Measurements from ENCODE around the gene C11orf21. TPM values are rescaled to one million over a fixed set of nuclear protein-coding genes. Genes with fewer than 3 reads are reported as not detected.

C11orf21 gene
- total RNA-seq, 2 experiments from 2014 or later = 66.0 to 68.3 TPM

- no peaks in the 10 kb centered on the region for H3K36me3 Mint-ChIP-seq (ENCODE audit: low read depth)
- POLR2A ChIA-PET = interaction anchor here (0.8 to 1.1 kb wide), 2 partner anchors 9 to 31 kb away, joined by 3 to 4 read pairs; no protein-coding TSS in a partner anchor
- CTCF ChIA-PET = interaction anchor here (2.3 kb wide), 1 partner anchor 36 kb away, joined by 9 read pairs; no protein-coding TSS in a partner anchor
- no peaks in the 10 kb centered on the region for H3K9me3 Mint-ChIP-seq
- H3K4me1 Mint-ChIP-seq = peaks cover 33% of the 10 kb centered on the region
- no peak overlapping the region for H3K27ac Mint-ChIP-seq
- DNase-seq = peak; percentile 62
- peak overlapping the region; percentile 37 for H3K4me3 Mint-ChIP-seq
- H3K27me3 Mint-ChIP-seq = peaks cover 40% of the 10 kb centered on the region
These were observed 32.8 kb downstream of the C11orf21 start for GRCh38 chr11:2268729-2269600.

- H3K27me3 Mint-ChIP-seq = peaks cover 32% of the 10 kb centered on the region
- peak overlapping the region; percentile 8 for H3K4me3 Mint-ChIP-seq
- no peak for DNase-seq
- ChIA-PET CTCF (interaction anchor here (1.0 to 2.3 kb wide), 2 partner anchors 37 kb away, joined by 4 to 9 read pairs; no protein-coding TSS in a partner anchor), POLR2A (interaction anchor here (1.0 kb wide), 1 partner anchor 9 kb away, joined by 3 read pairs; no protein-coding TSS in a partner anchor)
- H3K36me3 Mint-ChIP-seq (ENCODE audit: low read depth) = no peaks in the 10 kb centered on the region
- no peaks in the 10 kb centered on the region for H3K9me3 Mint-ChIP-seq
- H3K4me1 Mint-ChIP-seq = peaks cover 33% of the 10 kb centered on the region
- H3K27ac Mint-ChIP-seq = no peak overlapping the region
These were observed 33.6 kb downstream of the C11orf21 start for GRCh38 chr11:2267851-2268728.

- H3K36me3 Mint-ChIP-seq (ENCODE audit: low read depth) = no peaks in the 10 kb centered on the region
- peaks cover 25% of the 10 kb centered on the region for H3K27me3 Mint-ChIP-seq
- POLR2A ChIA-PET = interaction anchor here (1.0 kb wide), 1 partner anchor 9 kb away, joined by 3 read pairs; no protein-coding TSS in a partner anchor
- peaks cover 33% of the 10 kb centered on the region for H3K4me1 Mint-ChIP-seq
- H3K4me3 Mint-ChIP-seq = no peak overlapping the region
- CTCF ChIA-PET = interaction anchor here (1.0 kb wide), 1 partner anchor 38 kb away, joined by 4 read pairs; no protein-coding TSS in a partner anchor
- no peaks in the 10 kb centered on the region for H3K9me3 Mint-ChIP-seq
- no peak overlapping the region for H3K27ac Mint-ChIP-seq
- DNase-seq = no peak
These were observed 34.3 kb downstream of the C11orf21 start for GRCh38 chr11:2267306-2267850.

DNA sequence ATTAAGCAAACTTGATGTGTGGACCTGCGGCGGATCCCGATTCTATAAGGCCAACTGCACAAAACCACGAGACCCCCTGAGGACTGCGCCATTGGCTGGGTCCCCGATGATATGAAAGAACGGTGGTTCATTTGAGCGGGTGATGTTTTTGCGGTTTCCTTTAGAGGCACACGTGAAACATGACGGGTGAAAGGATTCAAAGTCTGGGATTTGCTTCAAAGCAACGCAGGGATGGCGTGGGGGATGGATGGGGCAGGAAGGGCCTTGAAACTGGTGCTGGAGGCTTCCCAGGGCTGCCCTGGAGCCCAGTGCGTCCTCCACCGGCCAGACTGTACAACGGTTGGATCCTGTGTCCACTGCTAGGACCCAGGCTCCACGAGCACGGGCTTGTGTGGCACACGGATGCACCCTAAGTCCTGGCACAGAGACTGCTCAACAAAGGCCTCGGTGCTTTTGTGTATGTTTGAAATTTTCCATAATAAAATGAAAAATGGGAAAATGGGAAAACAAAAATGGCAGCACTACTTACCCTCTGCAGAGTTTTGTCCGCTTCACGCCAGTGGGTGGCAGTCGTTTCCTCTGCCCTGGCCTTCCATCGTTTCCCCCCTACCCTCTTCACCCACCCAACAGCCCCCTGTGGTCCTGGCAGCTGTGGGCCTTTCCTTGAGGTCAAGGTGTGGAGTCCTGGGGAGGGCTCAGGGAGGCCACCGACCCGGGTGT, 35.0 kb downstream of the C11orf21 start:
- H3K27ac Mint-ChIP-seq = no peak overlapping the region
- ChIA-PET POLR2A (no interaction called here), CTCF (interaction anchor here (1.0 kb wide), 1 partner anchor 38 kb away, joined by 4 read pairs; no protein-coding TSS in a partner anchor)
- H3K36me3 Mint-ChIP-seq (ENCODE audit: low read depth) = no peaks in the 10 kb centered on the region
- H3K4me3 Mint-ChIP-seq = no peak overlapping the region
- no peak for DNase-seq
- H3K4me1 Mint-ChIP-seq = peaks cover 33% of the 10 kb centered on the region
- no peaks in the 10 kb centered on the region for H3K9me3 Mint-ChIP-seq
- H3K27me3 Mint-ChIP-seq = peaks cover 21% of the 10 kb centered on the region

- Mint-ChIP-seq H3K9me3 (no peaks in the 10 kb centered on the region), H3K36me3 (ENCODE audit: low read depth) (no peaks in the 10 kb centered on the region), H3K4me1 (peaks cover 33% of the 10 kb centered on the region), H3K4me3 (no peak overlapping the region), H3K27me3 (peaks cover 17% of the 10 kb centered on the region), H3K27ac (peak overlapping the region; percentile 25)
- POLR2A ChIA-PET = interaction anchor here (0.6 to 1.0 kb wide), 2 partner anchors 35 to 39 kb away, joined by 3 read pairs; partner anchors contain the start of genes C11orf21 and TSPAN32
- no peak for DNase-seq
- CTCF ChIA-PET = interaction anchor here (1.3 kb wide), 1 partner anchor 155 kb away, joined by 4 read pairs; no protein-coding TSS in a partner anchor
These were observed 35.7 kb downstream of the C11orf21 start for GRCh38 chr11:2265854-2266585.

DNA sequence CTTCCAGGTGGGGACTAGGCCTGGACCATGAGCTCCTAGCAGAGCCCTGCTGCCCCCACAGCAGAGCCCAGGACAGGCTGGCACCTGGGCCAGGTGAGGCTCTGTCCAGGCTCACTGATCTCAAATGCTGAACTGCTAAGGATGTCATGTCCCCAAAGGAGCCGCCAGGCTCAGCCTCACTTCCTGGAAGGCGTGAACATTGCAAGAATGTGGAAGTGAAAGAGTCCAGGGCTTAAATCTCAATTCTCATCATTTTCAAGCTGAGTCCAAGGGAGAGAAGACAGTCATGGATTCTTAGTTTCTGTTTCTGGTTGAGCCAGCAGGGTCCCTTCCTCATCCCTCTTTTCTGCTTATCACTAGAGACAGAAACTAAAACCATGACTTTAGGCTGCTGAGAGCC, 36.3 kb downstream of the C11orf21 start:
- Mint-ChIP-seq H3K27me3 (peaks cover 13% of the 10 kb centered on the region), H3K4me1 (peaks cover 31% of the 10 kb centered on the region), H3K27ac (peak overlapping the region; percentile 28), H3K9me3 (no peaks in the 10 kb centered on the region), H3K4me3 (peak overlapping the region; percentile 3), H3K36me3 (ENCODE audit: low read depth) (no peaks in the 10 kb centered on the region)
- POLR2A ChIA-PET = interaction anchor here (0.6 to 1.0 kb wide), 2 partner anchors 36 to 39 kb away, joined by 3 read pairs; partner anchors contain the start of genes C11orf21 and TSPAN32
- no peak for DNase-seq
- CTCF ChIA-PET = interaction anchor here (0.8 to 1.3 kb wide), 2 partner anchors 154 to 155 kb away, joined by 4 read pairs; no protein-coding TSS in a partner anchor

- no peak overlapping the region for H3K4me3 Mint-ChIP-seq
- peaks cover 12% of the 10 kb centered on the region for H3K27me3 Mint-ChIP-seq
- POLR2A ChIA-PET = no interaction called here
- H3K36me3 Mint-ChIP-seq (ENCODE audit: low read depth) = no peaks in the 10 kb centered on the region
- no peaks in the 10 kb centered on the region for H3K9me3 Mint-ChIP-seq
- no peak overlapping the region for H3K27ac Mint-ChIP-seq
- CTCF ChIA-PET = interaction anchor here (0.8 to 1.3 kb wide), 2 partner anchors 155 to 156 kb away, joined by 4 read pairs; no protein-coding TSS in a partner anchor
- H3K4me1 Mint-ChIP-seq = peaks cover 31% of the 10 kb centered on the region
- DNase-seq = no peak
These were observed 37.2 kb downstream of the C11orf21 start for GRCh38 chr11:2264366-2265053.

DNA sequence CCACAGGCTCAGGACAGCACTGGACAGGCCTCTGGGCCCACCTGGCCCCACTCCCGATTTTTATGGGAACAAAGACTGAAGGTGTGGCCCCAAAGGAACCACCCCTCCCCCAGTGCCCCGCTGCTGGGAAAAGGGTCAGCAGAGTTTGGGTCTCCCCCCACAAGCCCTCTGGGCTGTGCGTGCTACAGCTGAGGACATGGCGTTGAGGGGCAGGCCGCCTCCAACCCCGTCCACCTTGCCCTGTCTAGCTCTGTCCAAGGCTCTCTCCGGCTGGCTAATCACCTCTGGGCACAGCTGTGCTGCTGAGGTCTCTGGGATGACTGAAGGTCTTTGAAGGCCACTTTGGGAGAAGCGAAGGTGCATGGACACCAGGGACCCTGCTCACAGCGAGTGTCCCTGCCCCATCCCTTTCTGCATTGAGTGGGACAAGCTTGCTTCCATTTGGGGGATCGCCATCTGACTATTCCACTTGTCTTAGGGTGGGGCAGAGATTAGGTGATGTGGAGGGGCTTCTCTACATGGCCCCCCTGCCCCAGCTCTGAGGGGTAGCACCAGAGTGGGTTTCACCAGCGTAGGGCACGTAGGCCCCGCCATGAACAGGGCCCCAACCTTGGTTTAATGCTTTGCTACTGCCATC, 37.9 kb downstream of the C11orf21 start:
- Mint-ChIP-seq H3K27me3 (peaks cover 10% of the 10 kb centered on the region), H3K27ac (no peak overlapping the region), H3K36me3 (ENCODE audit: low read depth) (no peaks in the 10 kb centered on the region), H3K4me1 (peaks cover 29% of the 10 kb centered on the region), H3K9me3 (no peaks in the 10 kb centered on the region), H3K4me3 (no peak overlapping the region)
- POLR2A ChIA-PET = no interaction called here
- CTCF ChIA-PET = interaction anchor here (0.8 kb wide), 1 partner anchor 26 kb away, joined by 3 read pairs; no protein-coding TSS in a partner anchor
- DNase-seq = no peak

GRCh38 chr11:2263071-2263565, 38.6 kb downstream of the C11orf21 start:
- Mint-ChIP-seq H3K27ac (no peak overlapping the region), H3K9me3 (no peaks in the 10 kb centered on the region), H3K4me3 (no peak overlapping the region), H3K27me3 (peaks cover 5% of the 10 kb centered on the region), H3K4me1 (peaks cover 24% of the 10 kb centered on the region), H3K36me3 (ENCODE audit: low read depth) (no peaks in the 10 kb centered on the region)
- DNase-seq = no peak
- ChIA-PET POLR2A (no interaction called here), CTCF (interaction anchor here (0.8 kb wide), 1 partner anchor 25 kb away, joined by 3 read pairs; no protein-coding TSS in a partner anchor)

GRCh38 chr11:2262301-2263070, 39.2 kb downstream of the C11orf21 start:
- Mint-ChIP-seq H3K36me3 (ENCODE audit: low read depth) (no peaks in the 10 kb centered on the region), H3K4me1 (peaks cover 20% of the 10 kb centered on the region), H3K9me3 (no peaks in the 10 kb centered on the region), H3K27me3 (no peaks in the 10 kb centered on the region), H3K4me3 (no peak overlapping the region), H3K27ac (no peak overlapping the region)
- DNase-seq = no peak
- POLR2A ChIA-PET = no interaction called here
- CTCF ChIA-PET = no interaction called here
